NK-92 treated with Interleukin-12 subunit alpha and Interleukin-12 subunit beta, amount 100 ng/mL, for 24 hours (cell line): ENCODE measurements around the gene OTUD4.

ENCODE experiments used
- DNase-seq: peaks from one replicate; lab custom pipeline; 2025; lab: John Stamatoyannopoulos, UW

The OTUD4 gene

GRCh38 chr4:145130130-145130529, 50.3 kb downstream of the OTUD4 start:
- no peak for DNase-seq

GRCh38 chr4:145125396-145125795, 55.0 kb downstream of the OTUD4 start:
- DNase-seq: no peak

- no peak for DNase-seq
These were observed 72.3 kb downstream of the OTUD4 start for GRCh38 chr4:145108128-145108527.

- no peak for DNase-seq
These were observed 73.3 kb downstream of the OTUD4 start for GRCh38 chr4:145107126-145107525.

- DNase-seq: no peak
These were observed 76.9 kb downstream of the OTUD4 start for GRCh38 chr4:145103496-145103895.

- DNase-seq: no peak
These were observed 77.8 kb downstream of the OTUD4 start for GRCh38 chr4:145102619-145103018.

GRCh38 chr4:145101091-145101490, 79.3 kb downstream of the OTUD4 start:
- no peak for DNase-seq

- DNase-seq: no peak
These were observed 80.7 kb downstream of the OTUD4 start for GRCh38 chr4:145099653-145100052.

DNA sequence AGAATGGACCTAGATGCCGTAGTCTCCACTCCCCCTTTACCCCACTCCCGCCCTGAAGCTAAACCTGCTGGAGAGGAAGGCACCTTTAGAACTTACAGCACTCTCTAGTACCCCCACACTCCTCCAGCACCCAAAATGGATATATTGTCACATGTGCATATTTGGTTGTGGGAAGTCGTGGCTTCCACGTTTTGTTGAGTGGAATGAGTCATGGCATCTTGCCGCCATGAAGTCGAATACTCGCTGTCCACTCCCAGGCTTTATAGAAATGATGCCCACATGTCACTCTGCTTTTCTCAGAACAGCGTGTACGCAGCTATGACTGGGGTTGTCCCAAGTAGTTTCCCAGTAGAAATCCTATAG, 81.7 kb downstream of the OTUD4 start:
- DNase-seq: no peak

GRCh38 chr4:145097821-145098674, 82.3 kb downstream of the OTUD4 start, which contains the start of the genes ABCE1 and ANAPC10:
TSS of gene ABCE1 (plus strand) at chr4:145098311. CDS start at chr4:145104413, 6,102 bp downstream.
TSS of gene ANAPC10 (minus strand) at chr4:145098196. CDS start at chr4:145096099, 2,097 bp downstream.
- peak; percentile 85 for DNase-seq

- DNase-seq: no peak
These were observed 83.0 kb downstream of the OTUD4 start for GRCh38 chr4:145097331-145097820.

- DNase-seq: no peak
These were observed 86.8 kb downstream of the OTUD4 start for GRCh38 chr4:145093638-145094037.

DNA sequence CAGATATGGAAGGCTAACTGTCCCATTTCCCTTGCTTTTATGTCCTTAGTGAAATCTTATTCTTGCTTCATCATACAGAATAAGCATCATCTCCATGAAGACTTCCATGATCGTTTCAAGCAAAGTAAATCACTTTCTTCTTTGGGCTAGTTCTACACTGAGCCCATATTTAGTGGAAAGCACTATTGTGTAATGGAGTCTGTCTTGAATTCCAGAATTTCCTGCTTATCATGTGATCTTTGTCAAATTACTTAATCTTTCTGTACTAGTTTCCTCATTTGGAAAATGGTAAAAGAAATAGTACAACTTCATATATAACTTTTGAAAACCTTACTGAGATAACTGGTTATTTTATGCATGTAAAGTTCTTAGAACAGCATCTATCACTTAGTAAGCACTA, 90.0 kb downstream of the OTUD4 start:
- no peak for DNase-seq

- DNase-seq: no peak
These were observed 96.3 kb downstream of the OTUD4 start for GRCh38 chr4:145083891-145084605.
